GM12872 (cell line): ENCODE results near the gene PEX11G.

Experiments used
- CTCF ChIP-seq: IDR thresholded peaks from 3 replicates; pipeline ENCODE4 v1.5.1; 2011; ENCODE audit warnings: low read depth, mild to moderate bottlenecking, low read length, moderate library complexity; ENCODE audit not compliant: insufficient read depth

Gene PEX11G

GRCh38 chr19:7500811-7501450, 12.1 kb upstream of the PEX11G start:
- no peak for TF ChIP-seq CTCF

- peak; percentile 60 for TF ChIP-seq CTCF
These were observed 8.5 kb upstream of the PEX11G start for GRCh38 chr19:7497292-7497691.

- no peak for TF ChIP-seq CTCF
These were observed 5.7 kb upstream of the PEX11G start for GRCh38 chr19:7494416-7495098.

GRCh38 chr19:7492558-7492957, 3.7 kb upstream of the PEX11G start:
- no peak for TF ChIP-seq CTCF

- no peak for TF ChIP-seq CTCF
These were observed 3.3 kb upstream of the PEX11G start for GRCh38 chr19:7492142-7492541.

- no peak for TF ChIP-seq CTCF
These were observed 792 bp upstream of the PEX11G start for GRCh38 chr19:7489609-7490044.

GRCh38 chr19:7486923-7487322, 1.9 kb downstream of the PEX11G start:
- TF ChIP-seq CTCF = no peak
